GOT3 (cell line): ENCODE measurements around the gene HIPK2.
"Not testable (repeated sequence)": the region's sequence is repeated elsewhere in the genome, so short reads cannot be mapped to it uniquely, and the experiment has no call there.

Experiments
- DNase-seq: peaks from one replicate; lab custom pipeline; 2025; ENCODE audit warnings: mixed read lengths; lab: John Stamatoyannopoulos, UW

The HIPK2 gene

DNA sequence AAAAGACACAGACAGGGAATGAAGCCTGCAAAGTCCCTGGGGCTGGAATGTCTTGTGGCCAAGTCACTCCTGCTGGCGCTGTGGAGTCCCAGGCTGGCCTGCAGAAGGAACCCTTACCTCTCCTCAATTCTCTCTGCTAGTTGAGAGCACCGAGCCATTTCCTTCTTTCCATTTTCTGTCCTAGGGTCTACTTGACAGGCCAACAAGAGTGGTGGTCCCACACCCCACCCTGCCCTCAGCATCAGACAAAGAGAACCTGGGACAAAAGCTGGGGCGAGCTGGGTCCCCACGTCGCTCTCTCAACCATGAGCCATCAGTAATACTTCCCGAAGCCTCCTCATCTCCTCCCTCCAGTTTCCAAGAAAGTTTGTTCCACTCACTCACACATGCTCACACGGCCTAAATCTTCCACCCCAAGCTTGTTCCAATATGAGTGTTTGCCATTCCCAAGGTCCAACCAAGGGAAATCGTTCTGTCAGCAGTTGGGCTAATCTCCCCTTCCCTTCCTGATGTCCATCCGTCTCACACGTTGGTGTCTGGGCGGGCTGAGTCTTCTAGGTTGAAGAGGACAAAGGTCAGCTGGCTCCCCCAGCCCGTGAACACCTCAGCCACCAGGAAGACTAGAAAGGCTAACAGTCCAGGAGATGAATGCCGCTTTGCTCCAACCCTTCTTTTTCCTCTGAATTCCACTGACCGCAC is 210.0 kb downstream of the HIPK2 start:
- no peak for DNase-seq

DNA sequence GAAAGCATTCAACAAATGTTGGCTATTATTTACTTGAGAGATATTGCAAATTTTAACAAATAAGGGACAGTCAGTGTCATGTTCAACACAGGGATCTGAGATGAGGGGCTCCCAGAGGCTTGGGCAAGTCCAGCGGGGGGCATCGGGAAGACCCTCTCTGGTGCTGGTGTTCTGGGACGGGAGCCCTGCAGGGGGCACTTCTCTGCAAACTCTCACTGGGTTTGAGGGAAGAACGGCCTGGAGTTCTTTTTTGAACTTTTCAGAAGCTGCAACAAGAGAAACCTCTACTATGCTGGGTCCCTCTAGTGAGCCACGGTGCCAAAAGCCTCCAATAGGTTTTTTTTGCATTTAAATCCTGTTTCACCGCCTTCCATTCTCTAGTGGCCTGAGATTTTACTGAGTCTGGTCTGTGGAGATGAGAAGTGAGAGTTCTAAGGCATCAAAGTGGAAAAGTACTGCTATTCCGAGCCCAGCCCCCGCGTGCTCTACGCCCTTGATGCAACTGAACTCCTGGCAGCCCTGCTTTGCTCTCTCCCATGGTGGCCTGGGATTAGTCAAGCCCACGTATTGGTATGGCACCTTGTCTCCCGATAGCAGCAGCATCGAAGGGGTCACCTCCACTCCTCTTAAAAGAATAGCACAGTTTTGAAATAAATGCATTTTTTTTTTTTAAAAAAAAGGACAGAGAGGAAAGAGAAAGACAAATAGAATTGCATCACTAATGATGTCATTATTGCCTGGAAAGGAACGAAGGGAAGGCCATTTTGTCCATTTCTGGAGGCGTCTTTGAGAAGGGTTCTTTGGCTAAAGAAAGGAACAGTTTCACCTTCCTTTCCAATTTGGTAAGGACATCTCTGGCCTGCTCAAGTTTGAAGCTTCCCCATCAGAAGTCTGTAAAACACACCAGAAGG is 210.8 kb downstream of the HIPK2 start:
- DNase-seq, result no peak

DNA sequence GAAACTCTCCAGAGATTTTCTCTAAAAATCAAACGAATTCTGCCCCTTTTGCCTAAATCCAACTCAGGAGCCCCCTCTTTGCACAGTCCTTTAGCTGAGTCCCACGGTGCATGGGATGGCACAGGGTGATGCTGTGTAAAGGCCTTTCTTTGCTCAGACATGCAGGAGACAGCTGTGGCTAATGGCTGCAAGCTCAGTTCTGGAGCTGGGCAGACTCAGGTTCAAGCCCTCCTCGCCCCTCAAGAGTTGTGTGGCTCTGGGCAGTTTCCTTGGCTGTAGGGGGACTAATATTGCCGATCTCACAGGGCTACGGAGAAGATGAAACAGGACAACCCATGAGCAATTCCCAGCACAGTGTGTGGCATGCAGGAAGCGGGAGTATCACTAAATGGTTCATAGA is 211.7 kb downstream of the HIPK2 start:
- DNase-seq, result no peak

DNA sequence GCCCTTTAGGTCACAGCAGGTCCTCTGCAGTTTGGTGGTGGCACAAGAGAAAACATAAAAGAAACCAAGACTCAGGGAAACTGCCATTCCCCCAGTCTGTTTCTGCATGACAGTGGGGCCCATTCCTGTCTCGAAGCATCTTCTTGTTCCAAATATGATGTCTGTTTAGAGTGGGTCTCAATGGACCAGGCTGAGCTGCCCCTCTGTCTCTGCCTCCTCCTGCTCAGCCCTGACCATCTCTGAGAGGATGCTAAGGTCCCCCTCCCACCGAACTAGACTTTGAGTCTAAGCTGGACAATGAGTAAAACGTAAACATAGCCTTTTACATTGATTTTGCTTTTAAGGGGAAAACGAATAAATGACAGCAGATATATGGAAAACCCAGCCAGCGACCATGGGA is 213.9 kb downstream of the HIPK2 start:
- DNase-seq, result no peak

DNA sequence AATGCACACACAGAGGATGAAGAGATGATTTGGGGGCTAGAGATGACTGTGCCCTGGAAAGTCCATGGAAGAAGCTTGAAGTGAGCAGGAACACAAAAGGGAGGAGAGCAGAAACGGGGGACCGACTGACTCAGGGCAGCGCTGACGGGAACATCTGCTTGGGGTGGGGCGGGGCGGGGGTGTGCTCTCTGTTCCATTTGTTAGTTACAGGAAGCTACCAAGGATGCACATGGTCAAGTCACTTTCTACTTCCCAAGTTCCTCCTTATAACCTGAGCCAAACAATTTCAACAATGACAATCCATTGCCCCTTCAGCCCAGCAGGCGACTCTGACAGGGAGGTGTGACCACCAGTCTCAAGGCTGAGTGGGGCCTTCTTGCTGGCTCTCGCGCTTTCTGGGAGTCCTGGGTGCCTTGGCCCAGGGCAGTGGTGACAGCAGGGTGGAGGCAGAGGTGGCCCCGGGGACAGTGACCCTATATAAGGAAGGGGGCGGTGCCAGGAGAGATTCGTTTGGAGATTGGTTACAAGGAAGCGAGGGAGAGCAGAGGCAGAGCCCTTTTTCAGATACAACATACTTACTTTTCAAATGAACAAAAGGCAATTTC is 214.7 kb downstream of the HIPK2 start:
- no peak for DNase-seq

DNA sequence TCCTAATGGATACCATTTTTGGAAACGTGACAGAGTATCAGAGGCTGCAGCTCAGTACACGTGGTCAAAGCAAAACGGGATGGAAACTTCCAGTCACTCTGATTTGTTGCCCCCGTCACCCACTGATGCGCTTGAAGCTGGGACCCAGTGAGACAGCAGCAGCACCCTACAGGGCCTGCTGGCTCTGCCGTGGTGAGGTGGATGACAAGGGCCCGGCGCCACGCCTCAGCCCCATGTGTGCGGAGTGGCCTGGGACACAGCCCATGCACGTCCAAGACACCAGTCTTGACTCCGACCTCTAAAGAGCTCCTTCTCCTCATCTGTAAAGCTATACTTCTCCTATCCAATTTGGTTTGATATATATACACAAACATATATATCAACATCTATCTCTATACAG is 215.3 kb downstream of the HIPK2 start:
- DNase-seq, result no peak

DNA sequence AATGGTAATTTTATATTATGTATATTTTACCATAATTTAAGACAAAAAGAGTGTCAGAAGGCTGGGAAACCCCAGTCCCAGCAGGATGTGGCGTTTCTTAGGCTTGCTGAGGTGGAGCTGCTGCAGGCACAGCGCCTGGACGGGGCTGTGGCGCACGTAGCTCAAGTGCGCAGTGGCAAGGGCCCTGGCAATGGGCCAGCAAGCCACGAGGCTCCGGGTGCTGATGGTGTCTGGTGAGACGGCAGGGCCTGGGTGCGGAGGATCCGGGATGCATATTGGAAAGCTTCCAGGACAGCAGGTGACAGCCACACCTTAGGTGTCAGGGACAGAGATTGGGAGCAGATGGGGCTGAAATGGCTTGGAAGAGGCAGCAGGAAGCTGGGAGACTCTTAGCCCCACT is 217.1 kb downstream of the HIPK2 start:
- no peak for DNase-seq

DNA sequence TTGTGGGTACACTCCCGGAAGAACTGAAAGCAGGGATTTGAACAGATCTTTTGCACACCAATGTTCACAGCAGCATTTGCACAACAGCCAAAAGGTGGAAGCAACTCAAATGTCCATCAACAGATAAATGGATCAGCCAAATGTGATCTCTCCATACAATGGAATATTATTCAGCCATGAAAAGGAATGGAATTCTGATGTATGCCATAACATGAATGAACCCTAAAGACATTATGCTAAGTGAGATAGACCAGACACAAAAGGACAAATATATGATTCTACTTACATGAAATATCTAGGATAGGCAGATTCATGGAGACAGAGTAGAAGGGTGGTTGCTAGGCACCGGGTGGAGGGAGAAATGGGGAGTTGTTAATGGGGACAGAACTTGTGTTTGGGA is 217.6 kb downstream of the HIPK2 start:
- DNase-seq, result no peak

DNA sequence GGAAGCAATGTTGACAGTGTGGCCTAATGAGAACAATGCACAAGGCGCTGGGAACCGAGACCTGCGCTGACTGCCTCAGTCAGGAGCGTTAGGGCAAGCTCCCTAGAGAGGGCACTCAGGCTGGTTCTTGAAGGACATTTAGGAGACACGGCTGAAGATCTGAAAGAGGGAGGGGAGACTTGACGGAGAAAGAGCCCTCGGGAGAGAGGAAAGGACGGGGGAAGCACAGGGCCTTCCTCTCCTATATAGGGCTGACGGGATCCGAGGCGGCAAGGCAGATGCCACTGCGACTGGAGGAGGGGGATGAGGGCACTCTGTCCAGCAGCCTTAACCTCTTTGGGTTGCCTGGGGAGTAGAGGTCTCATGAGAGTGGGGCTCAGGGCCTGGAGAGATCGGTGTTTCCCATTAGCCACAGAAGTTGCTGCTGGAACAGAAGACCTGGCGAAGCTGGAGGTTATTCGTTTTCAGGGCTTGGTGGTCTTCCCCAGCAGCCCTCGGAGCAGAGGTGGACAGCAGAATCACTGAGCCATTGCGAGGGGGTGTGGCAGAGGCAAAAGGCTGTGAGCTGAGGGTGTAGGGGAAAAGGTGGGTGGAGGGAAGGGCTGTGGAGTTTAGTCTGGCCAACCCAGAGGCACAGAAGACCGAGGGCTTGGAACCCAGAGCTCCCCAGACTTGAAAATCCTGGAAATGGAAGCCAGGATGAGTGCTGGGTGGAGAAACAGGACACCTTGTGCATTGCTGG is 218.3 kb downstream of the HIPK2 start:
- no peak for DNase-seq

DNA sequence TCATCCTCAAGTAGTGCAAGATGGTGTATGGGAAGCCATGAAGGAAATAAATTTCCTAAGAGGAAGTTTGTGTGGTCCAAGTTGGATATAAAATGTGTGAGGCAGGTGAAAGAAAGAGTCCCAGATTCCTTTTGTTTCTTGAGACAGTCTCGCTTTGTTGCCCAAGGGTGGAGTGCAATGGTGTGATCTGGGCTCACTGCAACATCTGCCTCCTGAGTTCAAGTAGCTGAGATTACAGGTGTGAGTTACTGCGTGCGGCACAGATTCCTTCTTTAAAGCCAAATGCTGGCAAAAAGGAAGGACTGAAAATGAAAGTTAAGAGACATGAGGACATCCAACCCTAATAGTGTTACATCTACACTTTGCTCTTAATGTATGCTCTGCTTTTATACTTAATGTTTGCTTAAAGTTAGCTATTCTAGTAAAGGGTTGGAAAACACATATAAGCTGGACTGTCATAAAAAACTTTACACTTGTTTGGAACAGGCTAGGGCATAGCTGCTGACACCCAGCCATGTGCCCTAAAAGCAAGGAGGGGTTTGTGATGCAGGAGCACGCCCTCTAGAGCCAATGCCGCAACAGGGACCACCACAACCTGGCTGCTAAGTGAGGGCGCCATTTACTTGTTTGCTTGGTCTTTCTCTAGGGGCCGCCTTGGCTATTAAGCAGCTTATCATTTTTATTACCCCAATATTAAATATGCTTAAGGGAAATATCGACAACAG is 219.8 kb downstream of the HIPK2 start:
- no peak for DNase-seq

DNA sequence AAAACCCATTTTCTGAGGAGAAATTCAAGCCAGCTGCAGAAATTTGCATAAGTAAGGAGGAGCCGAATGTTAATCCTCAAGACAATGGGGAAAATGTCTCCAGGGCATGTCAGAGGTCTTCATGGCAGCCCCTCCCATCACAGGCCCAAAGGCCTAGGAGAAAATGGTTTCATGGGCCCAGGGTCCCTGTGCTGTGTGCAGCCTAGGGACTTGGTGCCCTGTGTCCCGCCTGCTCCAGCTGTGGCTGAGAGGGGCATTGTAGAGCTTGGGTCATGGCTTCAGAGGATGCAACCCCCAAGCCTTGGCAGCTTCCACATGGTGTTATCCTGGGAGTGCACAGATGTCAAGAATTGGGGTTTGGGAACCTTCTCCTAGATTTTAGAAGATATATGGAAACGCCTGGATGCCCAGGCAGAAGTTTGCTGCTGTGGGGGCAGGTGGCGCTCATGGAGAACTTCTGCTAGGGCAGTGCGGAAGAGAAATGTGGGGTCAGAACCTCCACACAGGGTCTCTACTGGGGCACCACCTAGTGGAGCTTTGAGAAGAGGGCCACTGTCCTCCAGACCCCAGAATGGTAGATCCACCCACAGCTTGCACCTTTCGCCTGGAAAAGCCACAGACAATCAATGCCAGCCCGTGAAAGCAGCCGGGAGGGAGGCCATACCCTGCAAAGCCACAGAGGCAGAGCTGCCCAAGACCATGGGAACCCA is 223.7 kb downstream of the HIPK2 start:
- DNase-seq, result not testable (repeated sequence)

DNA sequence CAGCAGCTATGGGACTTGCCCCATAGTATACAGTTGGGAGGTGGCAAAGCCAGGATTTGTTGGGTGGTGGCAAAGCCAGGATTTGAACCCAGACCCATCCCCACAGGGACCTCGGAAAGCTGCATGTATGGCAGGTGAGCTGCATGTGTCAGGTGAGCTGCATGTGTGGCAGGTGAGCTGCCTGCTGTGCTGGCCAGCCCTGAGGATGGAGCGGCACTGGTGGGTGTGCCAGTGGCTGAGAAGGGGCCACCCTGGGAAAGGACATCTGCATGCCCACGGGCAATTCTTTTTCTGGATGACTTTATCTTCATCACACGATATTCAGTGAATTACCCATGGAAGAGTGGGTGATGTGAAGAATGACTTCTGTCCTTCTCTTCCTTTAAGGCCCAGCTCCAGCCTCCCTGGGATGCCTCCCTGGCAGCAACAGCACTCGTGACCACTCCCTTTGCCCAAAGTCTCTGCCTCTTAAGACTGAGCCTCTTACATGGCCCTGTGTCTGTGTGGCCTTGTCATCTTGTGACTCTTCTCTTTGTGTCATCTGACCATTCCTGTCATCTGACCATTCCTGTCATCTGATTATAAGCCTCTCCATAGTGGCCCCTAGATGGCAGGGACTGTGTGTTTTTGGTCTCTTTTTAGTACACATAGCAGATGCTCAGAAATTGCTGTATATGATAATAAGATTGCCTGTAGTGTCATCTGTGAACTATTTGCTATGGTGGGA is 229.3 kb downstream of the HIPK2 start:
- no peak for DNase-seq

DNA sequence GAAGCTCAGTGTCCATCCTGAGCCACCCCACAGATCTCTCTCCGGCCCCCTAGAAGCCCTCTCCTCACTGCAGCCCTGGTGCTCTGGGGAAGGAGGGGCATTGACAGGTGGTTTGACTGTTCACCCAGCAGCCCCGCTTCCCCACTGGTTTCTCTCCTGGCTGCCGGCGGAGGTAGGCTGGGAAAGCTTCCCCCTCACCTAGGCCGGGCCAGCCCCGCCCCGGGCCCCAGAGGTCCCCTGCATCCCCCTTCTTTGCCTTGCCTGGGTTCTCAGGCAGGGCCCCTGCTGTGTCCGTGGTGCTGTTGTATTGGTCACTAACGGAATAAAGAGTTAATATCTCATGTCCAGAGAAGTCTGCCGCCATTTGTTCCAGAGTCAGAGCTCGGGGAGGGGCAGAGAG is 233.2 kb downstream of the HIPK2 start:
- DNase-seq, result no peak

DNA sequence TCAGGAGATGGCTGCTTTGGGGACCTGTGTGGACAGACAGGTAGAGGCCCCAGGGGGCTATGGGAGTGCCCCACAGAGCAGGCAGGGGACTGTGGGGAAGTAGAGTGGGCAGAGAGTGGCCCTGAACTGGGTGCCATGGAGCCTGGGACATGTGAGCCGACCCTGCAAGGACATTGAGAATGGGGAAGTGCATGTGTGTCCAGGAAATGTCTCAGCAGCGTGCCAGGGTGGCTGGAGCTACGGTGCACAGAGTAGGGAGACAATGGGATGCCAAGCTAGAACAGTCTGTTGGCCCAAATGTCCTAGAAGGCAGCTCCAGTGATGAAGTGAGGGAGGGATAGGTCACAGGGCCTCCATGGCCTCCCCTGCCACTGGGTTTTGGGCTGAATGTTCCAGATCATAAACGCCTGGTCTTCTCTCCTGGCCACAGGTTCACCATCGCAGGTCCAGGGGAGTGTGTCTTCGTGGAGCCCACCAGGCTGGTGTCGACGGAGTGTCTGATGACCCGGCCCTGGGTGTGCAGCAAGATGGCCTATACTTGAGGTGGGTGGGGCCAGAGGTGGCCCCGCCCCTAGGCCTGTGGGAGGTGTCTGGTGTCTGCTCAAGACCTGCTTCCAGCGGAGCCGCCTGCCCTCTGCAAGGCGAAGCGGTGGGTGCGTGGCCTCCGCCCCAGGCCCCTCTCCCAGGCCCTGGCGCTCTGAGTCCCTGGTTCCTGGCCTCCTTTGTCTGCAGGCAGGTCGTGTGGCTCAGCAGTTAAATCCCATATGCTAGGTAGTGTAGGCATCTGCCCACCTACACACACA is 233.8 kb downstream of the HIPK2 start:
- DNase-seq, result no peak

DNA sequence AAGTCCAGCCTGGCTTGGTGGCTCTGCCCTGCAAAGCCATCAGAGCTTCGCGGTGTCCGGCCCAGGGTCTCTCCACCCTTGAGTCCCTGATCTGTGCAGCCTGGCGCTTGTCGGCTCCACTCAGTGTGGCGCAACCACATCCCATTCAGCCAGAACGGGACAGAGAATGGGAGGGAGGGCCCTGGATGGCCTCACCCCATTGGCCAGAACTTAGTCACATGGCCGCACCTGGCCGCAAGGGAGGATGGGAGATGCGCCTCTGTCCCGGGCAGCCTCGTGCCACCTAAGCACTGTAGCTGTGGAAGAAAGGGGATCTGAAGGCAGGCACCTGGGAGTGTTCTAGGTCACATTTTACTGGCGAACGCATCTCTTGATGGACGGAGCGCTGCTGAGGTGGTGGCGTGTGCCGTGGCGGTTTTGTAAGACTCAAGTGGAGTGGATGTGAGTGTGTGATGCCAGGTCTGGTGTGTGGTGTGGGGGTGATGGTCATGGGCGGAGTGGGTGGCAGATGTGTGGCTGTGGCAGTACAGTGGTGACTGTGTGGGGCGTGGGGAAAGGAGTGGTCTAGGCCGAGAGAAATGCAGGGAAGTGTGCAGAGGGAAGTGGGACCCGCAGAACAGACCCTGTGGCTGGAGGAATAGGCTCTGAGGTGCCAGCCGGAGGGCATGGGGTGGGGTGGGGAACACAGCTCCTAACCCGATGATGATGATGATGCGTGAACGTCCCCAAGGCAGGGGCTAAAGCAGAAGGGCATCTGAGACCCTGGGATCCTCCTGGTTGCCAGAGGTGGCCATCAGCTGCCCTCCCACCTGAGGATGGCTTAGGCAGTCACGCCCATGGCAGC is 235.3 kb downstream of the HIPK2 start:
- DNase-seq, result no peak

DNA sequence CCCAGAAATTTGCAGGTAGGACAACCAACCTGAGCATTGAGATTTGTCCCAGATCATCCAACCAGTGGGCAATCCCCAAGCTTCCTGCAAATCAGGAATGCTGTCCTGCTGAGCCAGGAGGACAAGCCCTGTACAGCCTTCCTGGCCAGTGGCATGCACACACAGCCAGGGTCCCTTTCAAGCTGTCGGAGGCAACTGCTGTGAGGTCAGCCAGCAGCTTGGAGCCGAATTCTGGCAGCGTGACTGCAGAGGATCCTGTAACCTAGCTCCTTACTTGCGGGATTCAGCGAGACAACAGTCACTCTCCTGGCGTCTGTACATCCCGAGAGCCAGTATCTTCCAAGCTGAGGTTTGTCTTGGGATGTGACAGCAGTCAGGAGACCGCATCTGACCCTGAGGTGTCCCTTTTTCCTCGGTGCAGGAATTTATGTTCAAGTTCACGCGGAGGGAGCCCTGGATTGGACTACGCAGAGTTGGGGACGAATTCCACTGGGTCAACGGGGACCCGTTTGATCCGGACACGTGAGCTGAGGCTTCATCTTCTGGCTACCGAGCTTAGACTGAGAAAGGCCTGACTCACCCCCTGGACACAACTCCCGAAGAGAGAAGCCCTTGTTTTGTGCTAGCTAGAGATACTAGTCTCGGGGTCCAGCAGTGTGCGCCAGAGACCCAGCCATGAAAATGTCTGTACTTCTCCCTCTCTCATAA is 236.0 kb downstream of the HIPK2 start:
- no peak for DNase-seq

DNA sequence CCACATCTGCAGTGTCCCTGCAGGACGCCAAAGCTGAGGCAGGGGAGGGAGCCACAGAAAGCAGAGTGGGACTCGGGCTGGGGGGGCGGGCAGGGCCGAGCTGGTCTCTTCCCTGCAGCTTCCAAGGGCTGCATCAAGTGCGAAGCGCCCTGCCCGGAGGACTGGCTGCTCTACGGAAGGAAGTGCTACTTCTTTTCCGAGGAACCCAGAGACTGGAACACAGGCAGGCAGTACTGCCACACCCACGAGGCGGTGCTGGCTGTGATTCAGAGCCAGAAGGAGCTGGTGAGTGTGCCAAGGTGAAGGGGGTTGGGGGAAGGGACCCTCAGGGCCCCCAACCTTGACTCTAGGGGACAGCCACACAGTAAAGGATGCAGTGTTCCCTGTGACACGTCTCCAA is 237.6 kb downstream of the HIPK2 start:
- DNase-seq, result no peak
